Islet precursor cell (in vitro differentiated cells): Measurements from ENCODE around the gene SINHCAF.

ENCODE experiments used
- DNase-seq: peaks from one replicate; pipeline ENCODE4 v3.0.0-alpha.2; 2018

SINHCAF gene

DNA sequence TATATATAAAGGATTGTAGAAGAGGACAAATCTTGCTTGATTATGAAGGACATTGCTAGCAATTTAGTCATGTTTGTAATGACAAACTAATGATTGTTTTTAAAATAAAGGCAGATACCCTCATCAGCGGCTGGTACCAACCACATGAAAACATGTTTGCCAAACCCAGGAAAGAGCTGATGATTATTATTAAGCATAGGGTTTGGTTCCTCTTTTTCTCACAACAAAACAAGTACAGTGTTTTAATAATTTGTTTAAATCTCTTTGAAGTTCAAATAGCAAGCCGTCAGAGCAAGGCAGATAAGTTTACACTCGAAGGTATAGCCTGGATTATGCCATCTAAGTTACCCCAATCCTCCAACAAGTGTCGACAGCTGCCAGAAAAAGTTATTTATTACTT, 5.3 kb upstream of the SINHCAF start:
- DNase-seq, result no peak

DNA sequence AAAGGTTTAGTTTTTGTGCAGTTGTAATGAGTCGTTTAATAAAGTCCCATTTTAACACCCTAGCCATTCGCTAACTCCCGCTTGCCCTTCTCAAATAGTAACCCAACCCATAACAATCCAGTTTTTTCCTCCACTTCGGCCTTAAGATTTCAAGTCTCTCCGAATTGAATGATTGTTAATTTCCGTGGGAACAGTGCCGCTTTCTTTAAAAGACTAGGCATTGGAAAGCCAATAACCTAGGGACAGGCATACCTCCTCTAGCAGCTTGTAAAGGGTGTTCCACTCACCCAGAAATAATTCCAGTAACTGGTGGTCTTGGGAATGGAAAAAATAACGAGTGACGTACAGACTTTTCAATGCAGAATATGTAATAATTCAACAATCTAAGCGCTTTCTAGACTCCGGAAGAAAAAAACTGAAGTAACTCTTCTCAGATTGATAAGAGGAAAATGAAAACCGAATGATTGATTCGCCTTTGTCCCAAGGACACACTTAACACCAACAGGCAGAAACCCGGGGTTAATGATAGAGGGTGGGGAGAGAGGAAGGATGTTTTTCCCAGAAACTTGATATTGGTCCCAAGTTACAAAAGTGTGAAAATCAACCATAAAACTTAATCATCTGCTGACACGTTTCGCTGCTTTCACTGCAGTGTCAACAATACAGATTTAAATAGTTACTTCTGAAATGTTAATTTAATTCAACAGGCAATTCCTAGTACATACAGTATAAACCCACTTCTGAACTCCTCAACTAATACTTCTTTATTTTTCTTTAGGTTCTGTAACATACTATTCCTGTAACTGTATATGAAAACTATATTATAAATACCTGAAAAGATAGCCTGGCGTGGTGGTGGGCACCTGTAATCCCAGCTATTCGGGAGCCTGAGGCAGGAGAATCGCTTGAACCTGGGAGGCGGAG, 1.0 kb upstream of the SINHCAF start:
- DNase-seq, result no peak

DNA sequence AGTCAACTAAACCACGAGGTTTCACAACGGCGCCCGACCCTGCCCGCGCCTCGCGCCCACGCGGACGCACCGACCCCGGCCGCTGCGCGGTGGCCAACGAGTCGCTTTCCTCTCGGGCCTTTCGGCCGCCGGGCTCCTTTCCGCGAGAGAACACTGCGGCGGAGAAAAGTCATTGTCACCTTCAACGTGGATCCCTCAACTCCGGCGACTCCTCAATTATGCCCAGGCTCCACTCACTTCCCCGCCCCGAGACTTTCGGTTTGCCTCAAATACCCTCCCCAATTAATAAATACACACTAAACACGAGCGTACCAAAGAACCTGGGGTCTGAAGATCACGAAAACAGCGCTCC, 450 bp downstream of the SINHCAF start:
- peak; percentile 64 for DNase-seq

DNA sequence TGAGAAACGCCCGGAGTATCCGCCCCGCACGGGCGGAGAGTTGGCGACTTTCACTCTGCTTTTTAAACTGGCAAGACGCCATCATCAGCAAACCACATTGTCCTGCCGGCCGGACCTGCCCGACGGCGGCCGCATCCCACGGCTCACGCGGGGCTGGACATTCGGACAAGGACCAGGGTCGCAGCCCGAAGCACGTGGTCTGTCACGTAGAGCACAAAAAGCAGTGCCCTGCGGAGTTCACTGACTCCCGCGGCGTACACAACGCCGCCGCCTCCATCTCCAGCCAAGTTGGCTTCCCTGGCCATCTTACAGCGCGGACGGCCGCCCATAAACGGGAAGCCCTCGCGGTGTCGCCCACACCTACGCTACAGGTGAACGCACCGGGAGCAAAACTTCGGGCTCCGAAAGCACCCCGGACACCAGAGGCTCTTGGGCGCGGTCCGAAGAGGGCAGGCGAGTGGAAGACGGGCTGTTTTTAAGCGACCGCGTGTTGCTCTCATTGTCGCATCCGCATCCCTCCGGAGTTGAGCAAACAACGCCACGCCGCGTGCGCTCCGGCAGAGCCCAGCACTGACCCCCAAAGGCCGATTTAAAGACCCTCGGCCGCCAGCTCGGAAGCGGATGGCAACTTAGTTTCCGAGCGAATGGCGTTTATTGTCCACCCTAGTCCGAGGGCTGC, 966 bp downstream of the SINHCAF start:
- peak; percentile 71 for DNase-seq

DNA sequence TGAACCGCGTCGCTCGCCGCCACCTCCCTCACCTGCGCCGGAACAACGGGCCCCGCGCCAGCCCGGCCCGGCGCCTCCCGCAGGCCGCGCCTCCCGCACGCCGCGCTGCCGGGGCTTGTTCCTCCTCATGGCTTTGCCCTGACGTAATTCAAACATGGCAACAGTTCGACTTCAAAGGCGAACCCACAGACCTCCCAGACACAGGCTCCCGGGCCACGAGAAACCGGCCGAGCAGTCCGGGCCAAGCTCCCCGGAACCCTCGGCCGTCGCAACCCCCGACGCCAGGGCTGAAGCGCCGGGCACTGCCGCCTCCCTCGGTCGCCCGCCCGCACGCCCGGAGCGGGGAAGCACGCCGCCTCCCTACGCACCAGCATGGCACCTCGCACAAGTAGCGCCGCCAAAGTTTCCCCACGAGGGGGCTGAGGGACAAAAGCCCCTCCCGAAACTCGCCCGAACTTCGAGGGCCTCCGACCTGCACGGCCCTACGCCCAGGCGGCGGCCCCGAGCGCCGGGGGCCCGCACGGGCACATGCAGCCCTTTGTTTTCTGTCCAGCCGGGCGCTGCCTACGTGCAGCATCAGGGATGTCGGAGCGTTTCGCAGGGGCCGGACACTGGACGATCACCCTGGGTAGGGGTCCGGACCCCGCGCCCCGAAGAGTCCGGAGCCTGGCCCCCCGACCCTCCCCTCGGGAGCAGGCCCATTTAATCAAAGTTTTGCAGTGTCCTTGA, 1.7 kb downstream of the SINHCAF start:
- DNase-seq, result peak; percentile 93

DNA sequence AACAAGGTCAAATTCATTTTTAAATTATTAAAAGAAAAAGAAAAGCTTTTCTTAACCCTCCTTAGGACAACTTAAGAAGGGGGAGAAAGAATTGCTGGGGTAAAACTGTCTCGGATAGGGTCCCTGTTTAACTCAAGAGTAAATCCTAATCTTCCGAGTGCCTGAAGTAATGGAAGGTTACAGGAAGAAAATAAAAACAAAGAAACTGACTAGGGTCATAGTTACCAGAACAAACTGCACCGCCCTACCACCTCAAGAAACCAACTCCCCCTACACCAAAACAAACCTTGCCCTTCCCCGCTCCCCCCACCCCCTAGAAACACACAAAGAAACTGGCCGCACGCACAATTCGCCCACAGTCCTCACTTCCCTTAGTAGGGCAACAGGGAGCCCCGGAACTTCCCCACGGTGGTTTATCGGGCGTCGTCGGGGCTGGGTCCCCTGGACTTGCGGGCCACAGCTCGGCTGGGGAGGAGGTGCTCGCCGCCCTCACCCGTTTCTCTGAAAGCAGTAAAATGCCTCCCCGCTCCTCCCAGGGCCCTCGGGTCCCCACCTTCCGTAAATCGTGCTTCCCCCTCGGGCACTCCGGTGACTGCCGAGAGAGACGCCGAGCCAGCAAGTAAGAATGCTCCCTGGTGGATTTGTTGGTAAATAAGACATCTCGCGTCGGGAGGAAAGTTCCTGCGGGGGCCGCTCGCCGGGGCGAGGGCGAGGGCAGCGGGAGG, 2.4 kb downstream of the SINHCAF start:
- DNase-seq, result no peak

DNA sequence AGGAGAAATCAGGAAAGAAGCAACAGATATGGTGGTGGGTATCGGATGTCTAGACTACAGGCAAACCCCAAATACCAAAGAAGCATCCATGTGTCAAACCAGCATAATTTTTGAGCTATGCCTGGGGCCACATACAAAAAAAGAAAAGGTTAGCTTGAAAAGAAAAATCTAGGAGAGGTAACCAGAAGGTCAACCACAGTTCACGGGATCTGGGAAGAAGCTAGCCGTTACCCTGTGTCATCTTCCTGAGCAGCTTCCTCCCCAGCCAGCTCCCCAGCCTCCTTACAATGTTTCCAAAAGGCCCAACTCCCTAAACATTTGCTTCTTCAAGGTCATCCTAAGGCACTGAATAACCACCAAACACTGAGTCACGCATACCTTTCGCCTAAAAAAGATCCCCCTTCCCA, 3.1 kb downstream of the SINHCAF start:
- peak; percentile 81 for DNase-seq

DNA sequence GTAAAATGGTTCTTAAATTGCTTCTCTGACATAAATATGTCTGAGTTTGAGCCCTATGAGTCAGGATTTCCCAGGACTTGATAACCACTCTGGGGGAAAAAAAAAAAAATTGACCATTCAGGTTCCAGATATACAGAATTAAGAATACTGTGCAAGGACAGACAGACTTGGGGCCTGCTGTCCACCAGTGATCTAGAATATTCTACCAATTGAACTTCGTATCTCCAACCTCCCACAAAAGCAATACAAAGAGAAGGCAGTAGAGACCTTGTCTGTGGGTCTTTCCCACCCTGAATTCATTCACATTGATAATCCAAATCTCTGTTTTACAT, 4.1 kb downstream of the SINHCAF start:
- DNase-seq, result no peak

DNA sequence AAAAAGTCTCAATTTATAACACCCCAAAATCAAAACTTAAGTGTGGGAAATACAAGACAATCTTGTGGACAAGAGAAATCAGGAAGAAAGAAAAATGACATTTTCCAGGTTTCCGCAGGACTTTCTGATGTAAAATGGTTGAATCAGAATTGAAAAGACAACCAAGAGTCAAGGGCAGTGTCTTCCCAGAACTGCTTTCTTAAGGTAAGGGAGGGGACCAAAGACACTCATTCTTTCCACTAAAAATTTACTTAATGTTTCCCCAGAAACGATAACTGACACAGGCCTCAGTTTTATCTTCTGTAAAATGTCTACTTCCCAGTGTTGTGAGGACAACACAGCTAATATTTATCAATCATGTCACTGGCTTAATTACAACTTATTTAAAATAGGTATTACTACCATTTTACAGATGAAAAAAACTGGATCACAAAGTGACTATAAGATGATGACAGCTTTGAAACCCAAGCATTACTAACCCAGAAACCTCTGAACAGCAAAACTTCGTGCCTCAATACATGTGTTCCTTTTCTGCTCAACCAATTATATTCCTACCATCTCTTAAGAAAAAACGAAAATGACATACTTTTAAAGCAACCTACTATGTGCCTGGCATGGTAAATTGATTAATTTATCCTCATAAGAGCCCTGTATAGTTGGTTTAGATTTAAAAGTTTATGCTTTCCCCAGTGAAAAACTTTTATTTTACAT, 4.6 kb downstream of the SINHCAF start:
- no peak for DNase-seq

DNA sequence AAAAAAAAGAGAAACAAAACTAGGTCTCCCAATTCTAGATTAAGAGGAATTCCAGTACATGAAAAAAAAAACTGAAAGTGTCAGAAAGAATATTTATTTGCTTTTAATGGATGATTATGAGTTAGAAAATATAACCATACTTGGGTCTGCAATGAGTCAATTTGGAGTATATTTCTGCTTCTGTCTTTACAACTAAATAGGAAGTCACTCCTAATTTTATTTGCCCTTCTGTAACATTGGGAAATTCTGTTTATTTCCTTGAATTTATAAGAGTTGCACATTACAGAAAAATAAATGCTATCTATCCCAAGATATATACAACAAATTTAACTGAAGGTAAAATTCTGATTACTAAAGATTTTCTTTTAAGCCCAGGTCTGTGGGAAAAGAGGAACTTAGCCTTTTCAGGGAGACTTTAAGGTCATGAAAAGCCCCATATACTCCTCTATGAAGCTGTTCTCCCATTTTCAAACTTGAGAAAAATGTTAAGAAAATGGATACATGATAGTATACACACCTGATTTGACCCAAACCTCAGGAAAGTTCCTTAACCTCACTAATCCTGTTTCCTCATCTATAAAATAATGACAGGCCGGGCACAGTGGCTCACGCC, 7.2 kb downstream of the SINHCAF start:
- DNase-seq, result no peak

DNA sequence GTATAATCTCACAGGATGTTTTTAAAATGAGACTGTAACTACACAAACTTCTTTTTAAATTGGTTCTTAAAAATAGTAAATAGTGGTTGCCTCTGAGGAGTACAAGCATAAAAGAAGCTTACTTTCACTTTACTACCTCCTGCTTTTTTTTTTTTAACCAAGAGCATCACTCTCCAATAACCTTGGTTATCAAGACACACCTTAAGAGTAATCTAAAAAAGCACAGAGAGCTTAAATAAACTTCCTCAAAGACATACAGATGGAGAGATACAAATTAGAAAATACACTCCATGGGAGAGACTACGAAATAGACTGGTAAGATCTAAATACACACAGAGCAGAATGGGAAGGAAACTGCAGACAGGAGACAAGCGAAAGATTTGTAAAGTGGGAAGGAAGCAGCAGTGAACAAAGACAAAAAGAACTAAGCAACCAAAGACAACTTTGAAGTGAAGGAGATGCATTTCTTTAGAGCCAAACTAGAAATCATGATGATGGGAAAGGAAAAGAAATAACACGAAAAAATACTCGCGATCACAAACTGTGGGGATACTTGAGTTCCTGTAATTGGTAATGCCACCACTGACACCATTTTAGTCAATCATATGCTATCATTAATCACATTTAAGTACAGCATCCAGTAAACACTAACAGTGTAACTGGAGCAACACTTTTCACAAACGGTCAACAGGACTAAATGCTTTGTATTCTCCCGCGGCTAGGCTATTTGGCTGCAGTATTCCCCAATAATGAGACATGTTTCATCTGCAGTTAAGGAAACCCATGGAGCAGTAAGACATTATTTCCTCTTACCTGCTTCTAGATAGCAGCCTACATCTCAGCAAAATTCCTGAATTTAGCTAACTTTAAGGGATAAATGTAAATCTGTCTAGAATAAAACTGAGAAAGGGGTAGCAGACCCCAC, 8.2 kb downstream of the SINHCAF start:
- no peak for DNase-seq

DNA sequence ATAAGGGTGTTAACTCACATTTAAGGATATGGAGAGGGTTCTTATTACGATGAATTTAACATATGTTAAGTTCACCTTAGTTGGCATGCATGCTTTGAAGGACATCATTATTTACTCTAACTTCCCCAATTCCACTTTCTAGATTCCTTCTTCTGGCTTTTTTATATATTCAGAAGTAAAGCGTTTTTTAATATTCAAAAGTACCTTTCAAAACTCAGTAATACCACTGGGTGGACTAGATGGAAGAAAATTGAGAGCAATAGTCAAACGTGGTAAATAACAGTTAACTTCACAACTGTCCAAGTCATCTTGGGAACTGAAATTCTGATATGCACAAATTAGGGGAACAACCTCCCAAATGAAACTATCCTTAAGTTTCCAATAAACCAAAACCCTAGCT, 9.1 kb downstream of the SINHCAF start:
- DNase-seq, result no peak

DNA sequence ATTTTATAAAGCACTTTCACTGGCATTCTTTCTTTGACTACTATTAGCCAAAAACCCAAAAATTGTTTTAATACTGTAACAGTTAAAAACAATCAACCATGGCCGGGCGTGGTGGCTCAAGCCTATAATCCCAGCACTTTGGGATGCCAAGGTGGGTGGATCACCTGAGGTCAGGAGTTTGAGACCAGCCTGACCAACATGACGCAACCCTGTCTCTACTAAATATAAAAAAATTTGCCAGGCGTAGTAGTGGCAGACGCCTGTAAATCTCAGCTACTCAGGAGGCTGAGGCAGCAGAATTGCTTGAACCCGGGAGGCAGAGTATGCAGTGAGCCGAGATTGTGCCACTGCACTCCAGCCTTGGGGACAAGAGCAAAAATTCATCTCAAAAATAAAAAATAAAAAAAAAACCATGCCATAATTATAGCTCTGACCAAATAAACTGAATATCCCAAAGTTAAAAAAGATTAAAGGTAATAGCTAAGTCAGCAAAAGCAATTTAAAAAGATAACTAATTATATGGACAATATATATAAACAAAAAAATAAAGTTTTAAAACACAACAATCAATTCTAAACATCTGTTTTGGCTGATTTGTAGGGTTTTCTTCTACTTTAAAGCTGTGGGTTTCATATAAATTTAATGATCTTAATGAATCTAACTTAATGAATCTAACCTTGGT, 10.0 kb downstream of the SINHCAF start:
- DNase-seq, result no peak

DNA sequence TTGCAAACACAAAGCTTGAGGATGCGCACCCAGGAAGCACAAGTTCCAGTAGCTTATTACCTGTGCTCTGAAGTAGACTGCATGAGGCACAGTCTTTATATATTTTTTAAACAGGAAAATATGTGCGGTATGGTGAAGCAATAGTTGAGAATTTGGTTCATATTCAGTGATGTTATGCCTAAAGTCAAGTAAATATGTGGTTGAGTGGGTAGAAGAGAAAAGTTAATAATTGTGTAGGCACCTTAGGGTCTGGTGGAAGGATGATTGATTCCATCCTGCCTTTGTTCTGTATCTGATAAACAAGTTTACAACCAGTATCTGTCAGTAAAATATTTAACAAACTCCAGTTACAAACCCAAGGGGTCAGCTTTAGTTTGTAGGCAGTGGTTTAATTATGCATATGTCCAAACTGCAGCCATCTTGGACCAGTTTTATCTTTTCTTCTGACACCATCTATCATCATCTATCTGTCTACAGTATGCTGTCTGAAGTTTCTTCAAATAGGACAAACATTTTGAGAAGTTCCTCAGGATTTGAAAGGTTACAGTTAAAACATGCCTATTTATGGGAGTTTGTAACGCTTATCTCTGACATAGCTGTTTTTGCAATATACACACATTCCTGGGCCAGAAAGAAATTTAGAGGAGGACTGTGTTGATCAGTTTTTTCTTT, 10.8 kb downstream of the SINHCAF start:
- DNase-seq, result no peak

DNA sequence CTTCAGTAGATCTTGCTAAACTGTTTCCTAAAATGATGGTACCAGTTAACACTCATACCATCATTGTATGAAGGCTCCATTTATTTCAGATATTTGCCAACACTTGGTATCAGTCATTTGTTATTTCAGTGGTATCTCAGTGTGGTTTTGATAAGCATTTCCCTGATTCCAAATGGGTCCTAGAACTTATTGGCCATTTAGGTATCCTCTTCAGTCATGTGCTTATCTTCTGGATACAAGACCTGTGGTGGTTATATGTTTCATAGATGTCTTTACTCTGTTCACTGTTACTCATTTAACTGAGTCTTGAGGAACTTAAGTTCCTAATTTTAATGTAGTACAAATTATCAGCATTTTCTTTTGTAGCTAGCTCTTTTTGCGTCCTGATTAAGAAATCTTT, 13.5 kb downstream of the SINHCAF start:
- no peak for DNase-seq

DNA sequence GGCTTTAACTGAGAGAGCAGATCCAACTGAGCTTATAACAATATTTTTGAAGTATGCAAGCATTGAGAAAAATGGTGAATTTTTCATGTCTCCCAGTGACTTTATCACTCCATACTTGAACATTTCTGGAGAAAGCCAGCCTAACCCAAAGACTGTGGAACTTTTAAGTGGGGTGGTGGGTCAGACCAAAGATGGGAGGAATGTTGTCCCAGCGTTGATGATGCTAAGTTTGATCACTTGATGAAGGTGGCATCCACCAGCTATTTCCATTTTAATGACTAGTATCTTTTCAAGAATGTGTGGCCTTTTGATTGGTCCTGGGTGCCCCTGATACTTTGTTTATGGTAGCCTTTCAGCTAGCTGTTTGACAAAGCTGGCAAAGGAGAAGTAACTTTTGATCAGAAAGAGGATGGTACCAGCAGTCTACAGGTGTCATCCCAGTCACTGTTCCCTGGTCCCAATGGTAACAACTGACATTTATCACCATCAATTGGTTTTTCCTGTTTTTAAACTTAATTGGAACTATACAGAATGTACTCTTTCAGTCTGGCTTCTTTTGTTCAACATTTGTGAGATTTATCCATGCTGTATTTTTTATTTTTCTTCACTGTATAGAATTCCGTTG, 14.2 kb downstream of the SINHCAF start:
- no peak for DNase-seq

DNA sequence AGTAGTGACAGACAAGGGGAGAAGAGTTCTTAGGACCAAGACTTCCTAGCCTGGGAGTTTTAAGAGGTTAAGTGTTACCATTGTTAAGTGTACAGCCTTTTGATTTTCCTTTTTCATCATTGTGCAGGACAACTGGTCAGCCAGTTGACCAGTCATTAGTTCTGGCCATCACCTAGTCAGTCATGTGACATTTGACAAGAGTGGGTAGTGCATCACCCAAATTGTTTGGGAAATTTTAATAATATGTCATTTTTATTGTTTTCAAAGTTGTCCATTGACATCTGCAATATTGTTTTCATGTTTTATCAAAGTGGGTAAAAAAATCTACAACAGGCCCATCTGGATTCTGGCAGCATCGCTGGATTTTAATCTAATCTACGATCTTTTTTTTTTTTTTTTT, 15.5 kb downstream of the SINHCAF start:
- DNase-seq, result no peak

DNA sequence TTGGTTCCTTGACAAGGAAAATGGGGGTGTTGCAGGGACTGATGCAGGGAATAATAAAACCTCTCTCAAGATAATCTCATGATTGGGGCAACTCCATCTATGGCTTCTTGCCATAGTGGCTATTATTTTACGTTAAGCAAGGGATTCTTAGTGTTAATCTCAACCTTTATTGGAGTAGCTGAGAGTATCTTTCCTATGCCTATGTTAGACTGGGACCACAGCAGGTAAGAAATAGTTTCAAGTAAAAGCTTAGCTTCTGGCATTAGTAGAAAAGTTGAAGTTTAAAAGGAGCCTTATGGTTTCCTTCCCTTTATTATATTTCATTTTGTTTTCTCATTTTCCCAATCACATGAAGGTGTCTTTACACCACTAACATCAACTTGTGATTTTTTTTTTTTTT, 16.7 kb downstream of the SINHCAF start:
- no peak for DNase-seq

DNA sequence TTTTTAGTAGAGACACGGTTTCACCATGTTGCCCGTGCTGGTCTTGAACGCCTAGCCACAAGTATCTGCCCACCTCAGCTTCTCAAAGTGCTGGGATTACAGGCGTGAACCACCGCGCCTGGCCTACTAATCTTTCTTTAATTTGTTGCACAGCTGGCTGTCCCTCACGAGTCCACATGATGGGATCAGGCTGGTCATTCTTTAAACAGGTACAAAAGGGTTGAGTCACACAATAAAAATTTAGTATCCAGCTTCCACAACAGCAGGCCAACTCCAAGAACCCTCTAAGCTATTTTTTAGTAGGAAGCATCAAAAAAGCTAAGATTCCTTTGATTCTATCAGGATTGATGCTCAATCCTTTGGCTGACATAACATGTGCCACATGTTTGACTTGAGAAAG, 17.8 kb downstream of the SINHCAF start:
- DNase-seq, result no peak
